Activated naive CD4-positive, alpha-beta T cell treated with Interleukin-2 at 50 U/mL for 16 hours (primary cell): ENCODE measurements around the gene HOXD9.

Experiments
- DNase-seq: peaks from one replicate; pipeline ENCODE4 v3.0.0-alpha.2; 2020

The HOXD9 gene

DNA sequence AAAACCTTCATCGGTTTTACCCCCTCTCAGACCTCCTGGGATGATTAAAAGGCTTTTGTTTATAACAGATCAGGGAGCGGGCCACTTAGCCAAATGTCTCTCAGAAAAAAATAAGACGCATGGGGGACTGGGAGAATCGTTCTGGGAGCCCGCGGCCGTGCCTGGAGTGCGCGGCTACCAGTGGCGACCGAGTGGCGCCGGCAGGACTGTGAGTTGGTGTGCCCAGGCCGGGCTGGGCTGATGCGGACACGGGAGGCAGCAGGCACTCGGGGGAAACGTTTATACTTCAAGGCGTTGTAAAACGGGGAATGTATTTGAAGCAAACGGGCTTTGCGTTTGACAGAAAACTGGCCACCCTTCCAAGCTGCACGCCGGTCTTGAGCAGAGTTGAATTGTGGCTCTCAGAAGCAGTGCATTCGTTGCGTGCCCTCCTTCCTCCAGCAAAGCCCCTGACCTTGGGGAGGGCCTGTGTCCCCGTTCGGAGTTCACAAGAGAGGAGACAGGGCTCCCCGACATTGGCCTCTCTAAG lies 10.6 kb upstream of the HOXD9 start:
- DNase-seq: no peak

DNA sequence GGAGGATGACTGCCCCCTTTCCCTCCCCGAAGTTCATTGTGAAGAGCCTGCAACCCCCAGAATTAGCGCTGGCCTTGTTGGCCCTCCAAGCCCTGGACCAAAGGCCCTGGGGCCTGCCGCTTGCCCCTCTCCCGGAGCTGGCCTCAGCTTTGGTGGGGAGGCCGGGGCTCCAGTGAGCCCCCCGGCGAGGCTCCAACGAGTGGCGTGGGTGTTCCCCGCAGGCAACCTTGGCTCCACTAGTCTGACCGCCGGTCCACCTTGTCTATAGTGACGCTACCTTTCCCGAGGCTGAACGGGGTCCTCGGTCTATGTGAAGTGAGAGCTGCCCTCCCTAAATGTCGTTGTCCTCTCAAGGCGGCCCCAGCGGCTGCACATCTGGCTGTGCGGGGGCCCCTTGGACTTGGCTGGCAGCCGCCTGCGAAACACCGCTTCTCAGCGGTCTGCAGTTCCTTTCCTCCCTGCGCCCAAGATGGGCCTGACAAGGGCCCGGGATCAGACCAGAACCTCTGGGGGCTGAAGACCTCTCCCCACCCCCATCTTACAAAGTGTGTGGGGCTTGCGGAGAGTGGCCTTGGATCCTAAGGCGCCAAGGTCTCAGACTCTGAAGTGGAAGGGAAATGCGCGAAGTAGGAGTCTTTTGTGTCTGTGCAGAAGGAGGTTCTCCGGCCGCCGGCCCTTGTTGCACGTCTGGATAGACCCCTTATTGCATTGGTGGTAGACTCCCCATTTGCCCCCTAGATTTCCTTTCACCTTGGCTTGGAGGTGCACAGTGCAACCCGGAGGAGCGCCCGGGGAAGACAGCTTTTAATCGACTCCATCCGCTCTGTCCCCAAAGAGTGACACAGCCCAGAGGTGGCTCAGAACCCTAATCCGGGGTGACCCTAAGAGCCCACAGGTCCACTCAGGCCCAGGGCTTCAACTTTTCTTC lies 9.9 kb upstream of the HOXD9 start:
- no peak for DNase-seq

DNA sequence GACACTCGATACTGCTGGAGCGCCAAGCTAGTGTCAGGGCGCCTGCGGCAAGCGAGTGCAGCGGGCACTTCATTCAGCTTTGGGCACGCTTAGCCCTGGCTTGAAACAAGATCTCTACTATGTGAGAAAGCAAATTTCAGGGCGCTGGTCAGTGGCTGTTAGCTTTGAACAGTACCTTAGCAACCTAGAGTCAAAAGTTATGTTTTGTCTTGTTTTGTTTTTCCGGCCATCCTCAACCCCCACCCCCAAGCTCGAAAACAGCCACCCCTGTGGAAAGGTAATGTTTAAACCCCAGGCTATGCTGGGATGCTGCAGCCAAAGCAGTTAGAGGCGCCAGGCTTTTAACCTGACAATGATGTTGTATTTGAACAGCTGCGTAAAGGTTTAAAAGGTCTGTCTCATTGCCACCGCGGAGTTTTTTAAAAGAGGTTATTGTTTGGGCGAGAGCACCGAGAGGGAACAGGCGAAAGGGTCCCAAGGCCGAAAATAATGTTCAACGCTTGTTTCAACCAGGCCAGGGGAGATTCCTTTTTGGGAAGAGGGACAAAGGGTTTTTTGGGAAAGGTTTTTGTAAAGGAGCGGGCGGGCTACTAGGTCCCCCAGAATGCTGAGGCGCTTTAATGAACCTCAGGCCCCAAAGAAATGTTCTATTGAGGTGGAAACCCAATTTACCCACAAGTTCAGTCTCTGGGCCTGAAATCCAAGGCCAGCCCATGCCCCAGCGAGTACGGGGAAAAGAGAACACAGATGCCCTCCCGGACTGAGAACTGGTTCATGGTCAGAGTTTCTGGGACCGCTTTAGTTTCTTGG lies 8.2 kb upstream of the HOXD9 start:
- no peak for DNase-seq

DNA sequence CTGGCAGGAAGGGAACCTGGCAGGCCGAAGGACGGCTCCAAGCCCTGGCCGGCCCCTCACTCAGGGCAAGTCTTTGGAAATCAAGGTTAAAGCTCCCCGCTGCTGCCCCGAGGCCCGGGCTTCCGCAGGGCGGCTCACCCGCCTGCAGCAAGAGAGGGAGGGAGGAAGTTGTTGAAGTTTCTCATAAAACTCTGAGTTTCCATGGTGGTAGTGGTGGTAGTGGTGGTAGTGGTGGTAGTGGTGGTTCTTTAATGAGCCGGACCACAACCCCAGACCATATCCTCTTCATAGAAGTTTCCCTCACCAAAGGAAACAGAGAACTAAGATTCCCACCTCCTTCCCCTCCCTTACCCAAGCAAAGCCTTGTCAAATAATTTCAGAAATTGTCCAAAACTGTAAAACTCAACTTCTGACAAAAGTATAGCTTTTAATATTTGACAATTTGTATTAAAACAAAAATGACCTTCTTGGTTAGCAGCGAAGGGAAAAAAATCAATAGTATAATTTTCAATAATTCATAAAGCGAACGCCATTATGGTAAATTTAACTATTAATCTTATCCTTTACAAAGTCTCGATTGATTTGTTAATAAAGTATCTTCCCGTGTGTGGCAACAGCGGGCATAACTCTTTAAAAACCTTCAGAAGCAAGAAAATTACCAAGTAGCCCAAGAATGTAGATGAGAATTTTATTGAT lies 7.4 kb upstream of the HOXD9 start:
- DNase-seq: no peak

DNA sequence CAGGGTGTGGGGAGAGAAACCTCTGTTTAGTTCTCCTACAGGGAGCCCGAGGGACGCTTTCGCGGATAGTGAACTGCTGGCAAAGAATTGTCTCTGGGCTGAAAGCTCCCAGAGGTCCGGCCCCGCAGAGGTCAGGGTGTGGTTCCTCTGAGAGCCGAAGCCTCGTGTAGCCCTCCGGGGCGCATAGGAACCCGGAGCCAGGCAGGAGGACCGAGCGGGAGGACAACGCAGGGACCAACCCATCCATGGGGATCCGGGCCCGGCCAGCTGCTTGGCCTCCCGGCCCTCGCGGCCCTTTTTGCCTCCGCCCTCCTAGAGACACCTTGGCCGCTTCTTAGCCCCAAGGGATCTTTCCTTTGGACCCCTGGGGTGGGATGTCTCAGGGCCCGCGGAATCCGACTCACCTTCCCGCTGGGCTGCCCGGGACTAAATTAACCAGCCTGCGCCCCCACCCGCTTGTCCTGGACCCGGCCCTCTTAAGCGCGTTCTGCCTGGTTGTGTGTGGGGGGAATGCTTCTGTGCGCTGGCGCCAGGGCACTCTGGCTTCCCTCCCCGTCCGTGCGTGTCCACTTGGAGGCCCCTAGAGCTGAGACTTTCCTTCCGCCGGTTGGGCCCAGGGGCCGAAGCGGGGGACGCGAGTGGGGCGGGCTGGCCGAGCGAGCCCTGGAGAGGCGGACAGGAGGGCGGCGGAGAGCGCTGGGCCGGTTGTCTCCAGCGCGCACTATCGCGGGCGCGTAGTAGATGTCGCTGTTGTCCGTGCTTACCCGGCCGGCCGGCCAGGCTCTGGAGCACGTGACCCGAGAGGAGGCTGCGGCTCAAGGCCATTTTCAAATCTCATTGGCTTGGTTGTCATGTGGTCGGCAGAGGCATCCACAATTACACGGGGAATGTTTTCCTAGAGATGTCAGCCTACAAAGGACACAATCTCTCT lies 6.4 kb upstream of the HOXD9 start, which contains the start of gene HOXD10:
Gene HOXD10, plus strand, starts transcription at position 896 of the 931 bp plus-strand sequence. CDS start 56 bp downstream, outside the sequence.
- DNase-seq: no peak

DNA sequence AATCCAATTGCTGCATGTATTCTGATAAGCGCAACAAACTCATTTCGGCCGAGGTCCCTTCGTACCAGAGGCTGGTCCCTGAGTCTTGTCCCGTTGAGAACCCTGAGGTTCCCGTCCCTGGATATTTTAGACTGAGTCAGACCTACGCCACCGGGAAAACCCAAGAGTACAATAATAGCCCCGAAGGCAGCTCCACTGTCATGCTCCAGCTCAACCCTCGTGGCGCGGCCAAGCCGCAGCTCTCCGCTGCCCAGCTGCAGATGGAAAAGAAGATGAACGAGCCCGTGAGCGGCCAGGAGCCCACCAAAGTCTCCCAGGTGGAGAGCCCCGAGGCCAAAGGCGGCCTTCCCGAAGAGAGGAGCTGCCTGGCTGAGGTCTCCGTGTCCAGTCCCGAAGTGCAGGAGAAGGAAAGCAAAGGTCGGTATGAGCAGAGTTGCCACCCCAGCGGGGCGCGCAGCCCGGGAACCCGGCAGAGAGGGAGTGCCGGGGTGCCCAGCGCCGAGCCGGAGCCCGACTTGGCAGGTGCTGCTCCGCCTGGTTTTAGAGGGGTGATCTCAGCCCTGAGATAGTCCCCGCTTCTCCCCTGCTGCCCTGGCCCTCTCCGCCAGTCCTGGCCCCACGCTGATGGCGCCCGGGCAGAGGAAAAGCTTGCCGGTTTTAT lies 5.2 kb upstream of the HOXD9 start:
- DNase-seq: no peak

DNA sequence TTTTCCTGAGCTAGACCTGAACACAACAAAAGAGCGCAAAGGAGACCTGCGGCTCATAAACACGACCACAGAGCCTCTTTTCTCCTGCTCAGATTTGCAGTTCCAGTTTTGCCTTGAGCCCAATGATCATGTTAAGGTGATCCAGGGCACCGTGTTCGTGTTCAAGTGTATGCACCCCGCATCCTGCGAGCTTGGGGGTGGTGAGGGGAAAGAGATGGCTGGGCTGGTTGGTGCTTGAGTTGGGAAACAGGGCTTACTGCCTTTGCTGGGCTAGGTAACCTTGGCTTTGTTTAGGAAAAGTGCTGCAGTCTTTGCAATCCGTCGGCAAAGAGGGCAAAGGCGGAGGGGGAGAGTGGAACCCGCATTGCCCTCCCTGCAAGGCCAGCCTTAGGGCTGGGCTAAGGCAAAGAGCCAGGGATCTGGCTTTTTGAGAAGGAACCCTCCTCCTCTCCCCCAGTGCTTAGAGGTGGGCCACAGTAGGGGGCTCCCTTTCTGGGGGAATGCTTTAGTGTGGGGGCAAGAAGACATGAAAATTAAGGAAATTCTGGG lies 4.6 kb upstream of the HOXD9 start:
- DNase-seq: no peak

DNA sequence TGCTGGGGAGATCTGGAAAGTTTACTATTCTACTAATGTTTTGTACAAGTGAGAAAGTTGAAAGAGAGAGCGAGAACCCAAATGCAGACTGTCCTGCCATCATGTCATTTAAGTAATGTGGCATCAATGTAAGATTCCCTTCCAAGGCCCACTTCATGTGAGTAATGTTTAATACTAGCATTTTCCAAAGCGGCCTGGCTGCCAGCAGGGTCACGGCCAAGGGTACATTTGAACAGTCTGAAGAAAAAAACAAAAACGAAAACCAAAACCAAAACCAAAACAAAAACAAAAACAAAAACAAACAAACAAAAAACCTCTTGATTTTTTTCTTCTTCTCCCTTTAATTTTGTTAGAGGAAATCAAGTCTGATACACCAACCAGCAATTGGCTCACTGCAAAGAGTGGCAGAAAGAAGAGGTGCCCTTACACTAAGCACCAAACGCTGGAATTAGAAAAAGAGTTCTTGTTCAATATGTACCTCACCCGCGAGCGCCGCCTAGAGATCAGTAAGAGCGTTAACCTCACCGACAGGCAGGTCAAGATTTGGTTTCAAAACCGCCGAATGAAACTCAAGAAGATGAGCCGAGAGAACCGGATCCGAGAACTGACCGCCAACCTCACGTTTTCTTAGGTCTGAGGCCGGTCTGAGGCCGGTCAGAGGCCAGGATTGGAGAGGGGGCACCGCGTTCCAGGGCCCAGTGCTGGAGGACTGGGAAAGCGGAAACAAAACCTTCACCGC lies 3.7 kb upstream of the HOXD9 start:
- DNase-seq: no peak

DNA sequence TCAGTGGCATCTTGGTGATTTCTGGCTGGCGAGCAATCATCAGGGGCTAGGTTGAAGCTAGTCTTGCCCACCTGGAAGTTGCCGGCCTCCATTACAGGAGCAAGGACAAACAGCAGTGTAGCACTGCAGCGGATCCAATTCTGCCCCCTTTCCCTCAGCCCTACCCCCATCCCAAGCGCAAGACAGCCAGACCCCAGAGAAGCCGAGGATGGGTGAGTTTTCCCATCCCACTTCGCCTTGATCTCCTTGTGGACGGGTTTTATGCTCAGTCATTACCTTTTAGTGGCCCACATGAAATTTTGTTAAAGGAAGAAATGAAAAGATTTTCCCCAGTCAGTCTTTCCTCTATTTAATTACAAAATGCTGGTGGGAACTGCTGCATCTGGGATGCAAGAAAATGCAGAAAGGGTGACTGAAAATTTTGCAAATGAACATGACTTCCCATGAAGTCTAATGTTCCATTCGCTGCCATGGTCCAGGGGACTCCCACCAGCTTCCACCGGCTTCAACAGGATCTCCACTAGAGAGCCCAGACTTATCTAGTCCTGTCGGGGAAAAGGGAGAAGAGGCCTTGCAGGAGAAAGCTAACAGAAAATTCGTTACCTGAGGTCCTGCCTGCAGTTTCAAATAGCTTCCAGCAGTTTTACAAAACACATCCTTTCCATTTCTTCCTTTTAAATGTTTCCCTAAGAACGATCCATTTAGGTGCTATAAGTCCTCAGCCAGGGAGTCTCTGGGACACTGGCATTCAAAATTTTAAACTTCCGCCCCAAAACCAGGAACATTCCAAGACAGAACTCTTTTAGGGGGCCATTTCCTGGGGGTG lies 1.9 kb upstream of the HOXD9 start:
- DNase-seq: no peak

DNA sequence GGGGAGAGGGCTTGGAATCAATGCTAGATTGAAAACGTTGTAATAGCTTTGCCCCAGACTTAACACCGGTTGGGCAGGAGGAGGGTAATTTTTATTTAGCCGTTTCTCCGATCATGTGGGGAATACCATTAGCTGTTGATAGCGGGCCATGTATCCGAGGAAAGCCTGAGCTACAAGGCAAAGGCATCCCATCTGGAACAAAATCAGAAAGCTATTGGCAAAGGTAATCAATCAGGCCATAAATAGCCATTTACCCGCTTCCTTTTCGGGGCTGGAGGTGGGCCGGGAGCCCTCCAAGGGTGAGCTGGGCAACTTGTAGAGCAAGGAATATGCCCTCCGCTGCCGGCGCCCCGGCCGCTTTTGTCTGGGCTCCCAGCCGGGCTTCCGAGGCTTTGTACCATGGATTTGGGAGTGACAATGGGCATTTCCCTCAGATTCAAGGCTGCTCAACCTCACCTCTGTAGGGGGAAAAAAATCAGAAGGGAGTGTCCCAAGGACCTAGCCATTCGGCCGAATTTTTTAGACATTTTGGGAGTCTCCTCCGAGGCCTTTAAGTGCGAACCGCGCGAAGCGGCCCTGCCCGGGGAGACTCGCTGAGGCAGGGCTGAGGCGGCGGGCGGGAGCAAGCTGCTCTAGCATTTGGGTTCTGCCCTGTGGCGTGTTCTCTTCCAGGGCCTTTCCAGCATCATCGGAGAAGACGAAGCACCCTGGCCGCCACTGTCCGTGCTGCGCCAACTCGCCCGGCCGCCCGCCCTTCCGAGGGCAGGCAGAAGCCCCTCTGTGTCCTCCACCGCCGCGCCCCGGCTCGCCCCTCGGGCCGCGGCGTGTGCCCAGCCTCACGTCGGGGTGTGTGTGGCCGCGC lies 1.1 kb upstream of the HOXD9 start:
- no peak for DNase-seq

DNA sequence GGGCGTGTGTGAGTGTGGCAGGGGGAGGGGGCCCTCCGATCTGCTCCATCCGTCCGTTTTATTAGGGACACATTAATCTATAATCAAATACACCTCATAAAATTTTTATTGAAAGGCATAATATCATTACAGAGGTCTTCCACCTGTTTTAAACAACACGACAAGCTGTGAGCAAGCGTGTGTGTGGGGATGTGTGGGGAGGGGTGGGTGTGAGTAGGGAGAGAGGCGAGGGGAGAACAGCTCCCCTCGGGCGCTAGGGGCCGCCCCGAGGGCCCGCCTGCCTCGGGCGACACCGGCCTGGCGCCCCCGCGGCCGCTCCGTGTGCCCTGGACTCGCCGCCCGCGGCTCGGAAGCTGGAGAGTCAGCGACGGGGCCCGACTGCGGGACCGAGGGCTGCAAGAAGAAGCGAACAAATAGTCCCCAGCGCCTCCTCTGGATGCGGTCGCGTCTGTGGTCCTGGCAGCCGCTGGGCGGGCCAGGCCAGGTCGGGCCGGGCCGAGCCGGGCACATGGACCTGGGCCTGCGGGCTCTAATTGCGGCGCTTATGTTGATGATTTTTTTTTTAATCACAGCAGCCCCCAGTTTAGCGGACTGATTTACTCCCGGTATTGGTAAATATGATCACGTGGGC lies 352 bp upstream of the HOXD9 start:
- no peak for DNase-seq

DNA sequence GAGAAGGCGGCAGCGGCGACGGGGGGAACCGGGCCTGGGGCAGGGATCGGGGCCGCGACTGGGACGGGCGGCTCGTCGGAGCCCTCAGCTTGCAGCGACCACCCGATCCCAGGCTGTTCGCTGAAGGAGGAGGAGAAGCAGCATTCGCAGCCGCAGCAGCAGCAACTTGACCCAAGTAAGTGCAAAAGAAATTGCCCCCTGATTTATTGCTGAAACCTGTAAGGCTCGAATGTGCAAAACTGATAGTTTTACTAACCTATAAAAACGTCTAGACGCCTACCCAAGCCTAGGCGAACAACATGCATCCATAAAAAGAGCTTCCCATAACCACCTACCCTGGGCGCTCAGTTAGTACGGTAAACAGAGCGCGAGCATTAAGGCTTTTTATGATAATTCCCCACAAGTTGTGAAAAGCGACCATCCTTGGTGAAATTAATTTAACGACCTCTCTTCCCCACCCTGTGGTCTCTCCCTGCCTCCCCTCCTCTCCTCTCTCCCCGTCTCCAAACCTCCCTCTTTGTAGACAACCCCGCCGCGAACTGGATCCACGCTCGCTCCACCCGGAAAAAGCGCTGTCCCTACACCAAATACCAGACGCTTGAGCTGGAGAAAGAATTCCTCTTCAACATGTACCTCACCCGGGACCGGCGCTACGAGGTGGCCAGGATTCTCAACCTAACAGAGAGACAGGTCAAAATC lies 1.0 kb downstream of the HOXD9 start:
- no peak for DNase-seq

DNA sequence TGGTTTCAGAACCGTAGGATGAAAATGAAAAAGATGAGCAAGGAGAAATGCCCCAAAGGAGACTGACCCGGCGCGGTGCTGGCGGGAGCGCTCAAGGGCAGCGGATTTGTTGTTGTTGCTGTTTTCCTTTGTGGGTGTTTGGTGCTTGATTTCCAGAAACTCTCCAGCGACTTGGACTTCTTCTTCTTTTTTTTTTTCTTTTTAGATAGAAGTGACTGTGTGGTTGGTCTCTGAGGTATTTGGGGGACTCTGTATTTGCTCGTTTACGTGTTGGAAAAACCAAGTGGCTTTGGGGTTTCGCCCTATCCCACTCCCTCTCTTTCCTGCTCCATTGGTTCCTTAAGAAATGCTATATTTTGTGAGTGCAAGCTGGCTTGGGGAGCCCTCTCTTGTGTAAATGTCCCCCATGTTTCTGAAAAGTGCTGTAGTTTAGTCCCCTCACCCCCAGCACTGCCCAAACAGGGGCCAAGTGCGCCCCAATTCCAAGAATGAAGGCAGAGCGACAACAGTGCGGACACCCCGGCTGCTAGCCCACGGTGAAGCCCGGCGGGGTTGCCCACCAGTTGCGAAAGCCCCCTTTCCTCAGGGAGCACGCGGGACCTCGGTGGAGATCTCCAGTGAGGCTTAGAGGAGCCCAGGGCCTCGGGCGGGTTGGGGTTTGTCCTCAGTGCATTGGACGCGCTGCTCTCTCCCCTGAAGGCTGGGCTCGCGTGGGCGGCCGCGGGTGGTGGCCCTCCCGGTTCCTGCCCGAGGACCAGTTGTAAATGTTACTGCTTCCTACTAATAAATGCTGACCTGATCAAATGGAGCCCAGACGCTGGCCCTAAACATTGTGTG lies 1.8 kb downstream of the HOXD9 start:
- no peak for DNase-seq

DNA sequence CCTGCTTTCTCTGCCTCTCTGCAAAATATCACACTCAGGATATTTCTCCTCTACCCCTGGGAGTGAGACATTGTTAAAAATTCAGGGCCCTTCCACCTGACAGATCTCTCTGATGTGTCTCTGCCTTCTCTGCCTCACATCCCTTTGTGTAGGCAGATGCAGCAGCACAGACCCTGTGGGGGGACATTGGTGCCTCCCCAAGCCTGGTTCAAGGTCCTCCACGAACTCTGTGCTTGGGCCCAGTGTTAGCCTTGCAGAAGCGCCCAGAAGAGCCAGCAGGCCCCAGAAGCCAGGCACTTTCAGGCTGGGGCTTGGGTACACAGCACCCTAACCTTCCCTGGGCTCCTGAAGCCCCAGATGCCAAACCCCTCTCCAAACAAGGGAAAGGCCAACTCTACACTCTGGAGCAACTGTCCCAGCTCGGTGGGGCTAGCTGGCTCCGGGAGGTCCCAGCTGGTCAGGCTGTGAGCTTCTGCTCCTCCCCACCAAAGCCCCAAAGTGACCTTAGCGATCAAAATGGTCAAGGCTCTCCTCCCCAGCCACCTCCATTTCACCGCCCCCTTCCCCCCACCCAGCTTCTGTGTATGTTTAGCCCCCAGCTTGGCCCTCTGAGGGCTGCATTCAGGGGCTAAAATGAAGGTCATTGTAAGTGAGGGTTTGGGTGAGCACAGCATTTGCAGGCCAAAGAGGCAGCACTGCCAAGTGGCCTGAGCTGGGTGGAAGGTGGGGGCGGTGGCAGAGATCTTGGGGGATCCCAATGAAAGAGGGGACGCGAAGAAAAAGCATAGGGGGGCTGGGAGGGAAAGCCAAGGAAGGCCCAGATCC lies 2.6 kb downstream of the HOXD9 start:
- no peak for DNase-seq

DNA sequence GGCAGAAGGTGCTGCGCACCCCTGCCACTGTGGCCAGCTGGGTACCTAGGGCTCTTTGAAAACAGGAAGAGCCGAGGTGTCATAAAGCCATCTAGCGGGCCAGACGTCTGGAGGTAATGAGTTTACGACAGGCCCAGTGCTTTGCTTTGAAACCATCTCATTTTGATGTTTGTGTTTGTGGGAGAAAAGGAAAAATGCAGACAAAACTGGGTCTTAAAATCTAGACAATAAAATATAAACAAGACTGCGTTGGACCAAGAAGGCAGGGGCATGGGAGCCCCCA lies 3.2 kb downstream of the HOXD9 start:
- no peak for DNase-seq
